ENCODE results near the gene MFRP.

The MFRP gene

GRCh38 chr11:119298726-119299125 lies 47.8 kb downstream of the MFRP start:
- no peak for DNase-seq (ENCODE audit: low read depth in 2 of 2)

- DNase-seq (ENCODE audit: low read depth in 2 of 2): no peak
These were observed 48.6 kb downstream of the MFRP start for GRCh38 chr11:119297938-119298337.

- no peak for DNase-seq (ENCODE audit: low read depth in 2 of 2)
These were observed 51.3 kb downstream of the MFRP start for GRCh38 chr11:119295178-119295577.

GRCh38 chr11:119293461-119293860 lies 53.0 kb downstream of the MFRP start:
- DNase-seq (ENCODE audit: low read depth in 2 of 2): no peak

GRCh38 chr11:119290894-119291497 lies 55.5 kb downstream of the MFRP start:
- DNase-seq (ENCODE audit: low read depth in 2 of 2): no peak
